GM18868 (cell line): Measurements from ENCODE around the gene CCND3.

Experiments used
- ATAC-seq: cut with Tn5 transposase; IDR thresholded peaks from one replicate; pipeline ENCODE4 v1.9.1; 2021; ENCODE audit warnings: mild to moderate bottlenecking, moderate library complexity; ENCODE audit not compliant: unreplicated experiment

Gene CCND3

DNA sequence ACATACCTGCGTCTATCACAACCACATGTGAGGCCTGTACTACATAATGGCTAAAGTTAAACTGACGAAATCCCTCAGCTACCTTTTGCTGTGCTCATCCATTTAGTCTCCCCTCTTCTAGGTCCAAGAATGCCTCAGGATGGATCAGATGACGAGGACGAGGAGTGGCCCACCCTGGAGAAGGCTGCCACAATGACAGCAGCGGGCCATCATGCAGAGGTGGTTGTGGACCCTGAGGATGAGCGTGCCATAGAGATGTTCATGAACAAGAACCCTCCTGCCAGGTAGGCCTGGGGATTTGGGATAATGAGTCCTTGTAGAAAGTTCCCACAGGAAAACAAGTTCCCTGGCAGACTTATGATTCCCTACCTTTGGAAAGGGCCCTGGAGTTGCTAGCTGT is 14.4 kb downstream of the CCND3 start:
- ATAC-seq: no peak

DNA sequence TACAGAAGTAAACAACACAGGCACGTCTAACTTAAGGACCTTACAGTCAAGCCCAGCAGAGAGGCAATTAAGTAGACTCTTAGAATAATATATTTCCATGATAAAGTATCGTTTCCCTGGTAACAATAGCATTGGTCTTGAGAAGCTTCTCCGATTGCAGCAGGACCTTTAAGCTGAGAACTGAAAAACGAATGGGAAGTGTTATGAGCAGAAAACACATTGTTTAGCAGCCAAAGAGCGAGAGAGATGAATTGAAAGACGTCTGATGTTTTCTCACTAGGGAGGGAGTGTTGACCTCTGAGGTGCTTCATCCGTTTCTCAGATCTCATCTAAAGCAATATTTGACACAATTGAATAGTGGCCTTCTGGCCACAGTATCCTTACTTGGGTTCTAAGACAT is 19.5 kb downstream of the CCND3 start:
- no peak for ATAC-seq

DNA sequence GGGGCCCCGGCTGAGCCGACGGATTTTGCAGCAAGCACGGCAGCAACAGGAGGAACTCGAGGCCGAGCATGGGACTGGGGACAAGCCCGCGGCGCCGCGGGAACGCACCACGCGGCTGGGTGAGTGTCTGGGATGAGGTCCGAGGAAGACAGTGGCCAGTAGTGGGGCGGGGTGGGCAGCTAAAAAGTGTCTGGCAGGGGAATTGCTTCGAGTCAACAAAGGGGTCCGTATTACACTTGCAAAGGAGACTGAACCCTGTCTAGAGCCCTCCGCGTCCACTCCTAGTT is 20.0 kb downstream of the CCND3 start:
- no peak for ATAC-seq

DNA sequence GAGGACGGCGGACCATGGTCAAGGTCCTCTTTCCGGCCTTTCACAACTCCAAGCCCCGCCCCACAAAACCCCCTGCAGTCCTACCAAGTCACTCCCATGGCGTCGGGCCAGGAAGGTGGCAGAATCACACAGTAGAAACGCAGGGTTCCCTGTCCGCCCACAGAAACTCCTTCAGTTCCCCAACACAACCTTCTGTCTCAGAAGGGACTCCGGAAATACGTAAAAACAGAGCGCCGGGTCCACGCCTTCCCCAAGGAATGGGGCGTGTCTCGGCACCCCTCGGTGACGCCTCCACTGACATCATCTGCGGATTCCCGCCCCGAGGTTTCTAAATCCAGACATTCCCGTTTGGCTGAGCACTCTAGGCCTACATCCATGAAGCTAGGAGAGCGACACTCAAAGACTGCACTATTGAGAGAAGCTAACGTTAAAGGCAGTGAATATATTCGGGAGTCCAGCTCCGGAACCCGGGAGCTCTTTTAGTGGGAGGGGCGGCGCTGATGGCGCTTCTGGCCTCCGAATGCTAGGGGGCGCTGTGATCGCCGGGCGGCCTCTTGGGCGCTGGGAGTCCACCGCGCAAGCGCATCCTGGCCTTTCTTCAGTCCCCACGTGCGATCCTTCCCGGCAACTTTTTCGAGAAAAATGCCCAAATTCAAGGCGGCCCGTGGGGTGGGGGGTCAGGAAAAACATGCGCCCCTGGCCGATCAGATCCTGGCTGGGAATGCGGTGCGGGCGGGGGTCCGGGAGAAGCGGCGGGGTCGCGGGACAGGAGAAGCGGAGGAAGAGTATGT is 20.5 kb downstream of the CCND3 start, which contains the start of the genes BYSL and MED20:
TSS of gene BYSL (plus strand) at position 579 of the 791 bp plus-strand sequence. CDS start at position 643, 64 bp downstream.
TSS of gene MED20 (minus strand) at position 219 of the 791 bp plus-strand sequence. CDS start at position 98, 121 bp downstream.
- peak; percentile 92 for ATAC-seq

DNA sequence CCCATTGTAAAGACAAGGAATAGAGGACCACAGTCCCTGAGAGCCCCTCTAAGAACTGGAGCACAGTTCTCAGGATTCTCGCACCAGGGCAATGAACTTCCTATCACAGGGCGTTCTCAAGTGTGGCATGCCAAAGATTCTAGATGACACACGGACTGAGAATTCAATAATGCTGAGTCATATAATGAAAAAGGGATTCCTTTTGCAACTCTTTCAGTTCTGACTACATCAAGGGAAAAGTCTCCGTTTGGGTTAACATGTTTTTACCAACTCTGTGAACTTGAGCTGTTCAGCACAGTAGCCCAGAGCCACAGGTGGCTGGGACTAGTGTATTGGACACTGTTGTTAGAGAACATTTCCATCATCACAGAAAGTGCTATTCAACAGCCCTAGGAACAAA is 24.1 kb downstream of the CCND3 start:
- ATAC-seq: no peak

DNA sequence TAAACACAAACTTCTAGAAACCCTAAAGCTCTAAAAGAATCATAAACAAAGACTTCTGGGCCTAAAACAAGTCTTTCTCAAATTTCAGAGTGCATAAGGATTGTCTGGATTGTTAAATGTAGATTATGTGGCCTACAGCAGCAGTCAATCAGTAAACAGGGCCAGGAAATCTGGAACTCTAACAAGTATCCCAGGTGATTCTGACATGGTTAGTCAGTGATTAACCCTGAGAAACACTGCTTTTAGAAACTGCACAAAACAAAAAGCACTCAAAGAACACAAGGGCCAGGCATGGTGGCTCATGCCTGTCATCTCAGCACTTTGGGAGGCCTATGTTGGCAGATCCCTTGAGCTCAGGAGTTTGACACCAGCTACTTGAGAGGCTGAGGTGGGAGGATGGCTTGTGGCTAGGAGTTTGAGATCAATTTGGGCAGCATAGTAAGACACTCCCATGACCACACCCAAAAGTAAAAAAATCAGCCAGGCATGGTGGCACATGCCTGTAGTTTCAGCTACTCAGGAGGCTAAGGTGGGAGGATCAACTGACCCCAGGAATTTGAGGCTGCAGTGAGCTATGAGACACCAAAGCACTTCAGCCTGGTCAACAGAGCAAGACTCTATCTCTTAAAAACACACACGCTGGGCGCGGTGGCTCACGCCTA is 26.6 kb downstream of the CCND3 start:
- ATAC-seq: no peak

DNA sequence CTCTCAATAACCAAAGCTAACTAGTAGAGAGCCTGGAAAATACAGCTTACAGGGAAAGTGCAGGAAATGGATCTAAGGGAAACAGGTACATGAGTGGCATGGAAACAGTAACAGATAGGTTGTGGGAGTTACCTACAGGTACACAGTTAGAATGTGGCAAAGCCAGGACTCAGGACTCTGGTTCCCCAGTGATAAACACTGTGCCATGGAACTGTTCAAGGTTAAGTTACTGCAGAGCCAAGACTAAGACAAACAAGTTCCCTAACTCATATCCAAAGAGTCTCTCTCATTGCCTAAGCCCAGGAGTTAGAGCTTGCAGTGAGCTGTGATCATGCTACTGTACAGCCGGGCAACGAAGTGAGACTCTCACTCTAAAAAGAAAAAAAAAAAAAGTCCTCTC is 27.3 kb downstream of the CCND3 start:
- ATAC-seq: no peak

DNA sequence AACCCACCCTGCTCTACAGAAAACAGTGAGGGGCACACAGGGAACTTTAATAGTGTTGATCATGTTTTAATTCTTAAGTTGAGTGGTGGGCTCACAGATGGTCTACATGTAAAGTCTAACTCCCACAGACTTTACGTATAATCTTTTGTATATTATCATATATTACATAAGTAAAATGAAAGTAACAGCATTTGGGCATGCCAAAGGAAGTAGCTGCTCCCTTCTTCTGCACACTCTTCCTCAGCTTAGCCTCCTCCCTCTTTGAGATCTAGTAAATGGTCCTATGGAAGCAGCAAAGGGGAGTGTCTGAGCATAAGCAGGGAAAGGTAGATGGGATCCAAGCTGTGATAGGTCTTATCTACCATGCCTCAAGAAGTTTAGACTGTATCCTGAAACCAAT is 31.9 kb downstream of the CCND3 start:
- ATAC-seq: no peak

DNA sequence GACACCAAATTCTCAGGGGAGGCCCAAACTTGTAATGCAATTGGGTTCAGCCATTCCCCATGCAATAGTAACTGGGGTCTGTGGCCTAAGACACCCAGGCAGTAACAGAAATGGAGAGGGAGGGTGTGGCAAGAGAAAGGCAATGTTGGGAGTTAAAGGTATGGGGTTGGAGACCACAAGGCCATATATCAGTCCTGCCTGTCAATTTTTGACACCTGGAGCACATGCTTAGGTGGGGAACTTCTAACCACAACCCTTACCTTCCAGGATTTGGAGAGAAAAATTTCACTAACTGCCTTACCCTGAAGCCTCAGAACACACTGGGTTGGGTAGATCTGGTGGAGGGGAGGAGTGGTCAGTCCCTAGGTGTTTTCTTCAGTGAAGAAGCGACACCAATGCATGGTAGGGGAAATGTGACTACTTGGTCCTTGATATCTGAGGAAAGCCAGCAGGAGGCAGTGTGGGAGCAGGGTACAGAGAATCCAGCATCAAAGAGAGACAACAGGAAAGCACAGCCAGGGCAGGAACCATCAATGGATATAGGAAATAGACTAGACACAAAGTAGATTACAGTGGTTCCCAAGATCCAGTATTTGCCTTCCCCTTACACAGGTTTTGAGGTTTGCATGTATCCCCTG is 39.6 kb downstream of the CCND3 start:
- no peak for ATAC-seq

DNA sequence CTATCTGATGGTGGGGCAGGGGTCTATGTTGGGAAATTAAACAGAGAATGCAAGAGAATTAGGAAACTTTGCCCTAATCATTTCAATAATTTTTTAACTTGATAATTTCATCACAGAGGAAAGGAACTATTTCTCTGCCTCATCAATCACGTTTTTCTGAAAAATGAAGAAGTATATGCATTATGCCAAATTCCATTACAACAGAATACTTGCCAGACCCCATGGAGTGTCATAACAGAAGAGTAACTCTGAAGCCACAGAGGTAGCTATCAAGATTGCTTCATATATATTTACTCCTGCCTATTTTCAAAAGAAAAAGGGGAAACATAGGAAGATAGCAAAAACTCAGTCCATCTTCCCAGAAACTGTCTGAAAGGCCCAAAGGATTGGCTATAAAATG is 40.7 kb downstream of the CCND3 start:
- no peak for ATAC-seq

DNA sequence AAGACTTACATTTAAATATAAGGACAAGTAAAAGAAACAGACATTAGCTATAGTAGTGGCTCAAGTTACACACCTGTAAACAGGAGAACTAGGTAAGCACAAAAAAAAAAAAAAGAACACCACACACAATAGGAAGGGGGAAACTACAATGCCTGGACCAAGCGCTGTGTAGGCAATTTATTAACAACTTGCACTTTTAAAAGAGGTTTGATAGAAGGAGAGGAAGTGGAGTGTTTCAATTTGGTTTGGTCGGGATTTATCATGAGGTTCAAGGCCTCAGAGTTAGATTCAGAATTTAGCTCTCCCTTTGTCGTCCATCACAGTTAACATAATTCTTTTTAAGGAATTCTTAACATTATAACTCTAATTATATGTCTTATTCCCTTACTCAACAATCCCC is 45.3 kb downstream of the CCND3 start:
- ATAC-seq: no peak

DNA sequence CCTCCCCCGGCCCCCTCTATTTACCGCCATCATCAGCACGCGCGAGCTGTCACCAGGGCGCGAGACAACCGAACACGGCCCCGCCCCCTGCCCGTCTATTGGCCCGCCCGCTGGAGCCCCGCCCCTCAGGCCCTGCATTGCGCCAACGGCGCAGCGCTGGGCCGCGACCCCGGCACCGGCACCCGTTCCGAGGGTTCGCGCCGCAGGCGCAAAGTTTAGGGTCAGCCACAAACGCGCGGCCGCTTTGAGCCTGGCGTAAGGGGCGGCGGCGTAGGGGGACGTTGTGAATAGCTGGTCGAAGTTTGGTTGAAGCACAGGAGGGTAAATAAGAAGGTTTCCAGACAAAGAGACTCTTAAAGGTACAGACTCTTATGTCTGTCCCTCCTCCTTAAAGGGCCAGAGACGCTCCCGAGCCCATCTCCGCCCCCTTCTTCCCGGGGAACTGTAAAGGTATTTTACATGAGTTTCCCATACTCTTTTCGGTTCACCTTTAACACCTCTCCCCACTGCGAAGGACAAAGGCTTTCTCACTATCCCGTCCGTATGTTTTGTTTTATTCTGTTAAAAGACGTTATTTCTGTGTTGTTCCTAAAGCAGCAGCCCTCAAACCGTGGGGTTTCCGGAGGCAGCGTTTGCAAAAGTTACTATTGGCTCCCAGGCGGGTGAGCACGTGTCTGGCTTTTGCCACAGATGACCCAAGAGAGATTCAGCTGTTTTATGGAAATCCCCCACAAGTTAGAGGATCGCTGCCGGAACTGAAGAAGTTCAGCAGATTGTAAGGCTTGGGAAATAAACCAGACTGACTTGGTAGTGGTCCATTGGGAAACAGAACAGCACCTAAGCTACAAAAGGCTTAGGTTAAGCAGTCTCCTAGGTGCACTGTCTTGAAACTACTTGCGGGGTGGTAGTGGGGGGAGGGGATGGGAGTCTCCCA is 46.0 kb downstream of the CCND3 start, which contains the start of gene USP49:
TSS of gene USP49 (minus strand) at position 76 of the 934 bp plus-strand sequence. CDS start 88,392 bp downstream, outside the sequence.
- ATAC-seq: peak; percentile 82

DNA sequence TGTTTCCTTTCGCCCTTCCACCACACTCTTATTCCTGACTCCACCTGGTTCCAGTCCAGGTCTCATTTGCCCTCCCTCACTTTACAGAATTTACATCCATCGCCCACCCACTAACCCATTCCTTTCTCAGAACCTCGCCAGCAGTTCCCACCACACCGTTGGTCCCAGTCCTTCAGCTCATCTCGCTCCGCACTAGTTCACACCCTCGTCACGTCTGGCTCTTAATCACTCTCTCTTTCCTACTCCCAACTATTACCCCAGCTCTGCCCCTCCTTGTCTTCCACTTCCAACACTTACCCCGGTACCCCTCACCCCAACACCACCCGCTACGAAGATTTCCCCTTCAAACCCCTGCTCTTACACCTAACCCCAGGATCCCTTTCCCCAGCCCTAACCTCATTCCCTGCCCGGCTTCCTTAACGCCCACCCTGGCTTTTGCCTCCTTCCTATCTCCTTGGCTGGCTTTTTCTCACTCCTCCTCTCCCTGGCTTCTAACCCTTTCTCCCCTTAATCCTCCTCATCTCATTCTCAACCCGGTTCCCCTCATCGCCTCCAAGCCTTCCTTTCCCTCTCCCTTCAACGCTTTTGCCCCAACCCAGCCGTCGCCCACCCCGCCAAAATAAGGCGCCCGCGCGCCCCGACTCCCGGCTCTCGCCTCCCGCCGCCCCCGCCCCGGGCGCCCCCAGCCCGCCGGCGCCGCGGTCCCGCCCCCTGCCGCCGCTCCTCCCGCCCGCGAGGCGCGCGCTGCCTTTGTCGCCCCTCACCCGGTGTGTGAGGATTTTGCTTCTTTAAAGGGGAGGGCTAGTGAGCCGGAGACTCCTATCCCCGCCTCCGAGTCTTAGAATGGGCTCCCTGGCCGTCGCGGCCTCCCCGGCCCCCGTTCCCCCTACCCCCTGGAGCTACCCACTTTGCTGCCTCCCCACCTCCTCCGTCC is 47.0 kb downstream of the CCND3 start:
- peak; percentile 27 for ATAC-seq

DNA sequence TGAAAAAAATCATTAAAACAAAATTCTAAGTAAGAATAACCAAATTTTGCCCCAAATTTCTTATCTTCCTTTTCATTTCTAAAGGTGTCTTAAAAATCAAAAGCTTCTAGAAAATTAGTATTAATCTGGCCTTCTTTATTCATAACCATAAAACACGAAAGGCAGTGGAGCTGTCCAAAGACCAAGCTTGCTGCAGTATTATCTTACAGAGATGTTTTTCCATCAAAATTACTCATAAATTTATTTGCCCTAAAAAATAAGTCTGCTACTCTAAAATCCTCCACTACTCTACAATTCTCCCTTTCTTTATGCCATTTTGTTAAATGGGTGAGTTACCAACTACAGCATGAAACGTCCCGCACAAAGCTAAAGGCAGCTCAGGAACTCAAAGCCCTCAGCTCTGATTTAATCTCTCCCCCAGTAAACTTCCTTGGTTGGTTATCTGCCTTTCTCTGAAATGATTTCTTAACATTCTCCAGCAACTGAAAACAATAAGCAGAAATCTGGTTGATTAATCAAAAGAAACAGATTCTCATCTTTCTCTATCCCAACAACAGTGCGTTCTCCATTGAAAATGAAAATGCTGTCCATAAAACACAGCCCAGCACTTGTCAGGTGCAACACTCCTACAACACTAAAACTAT is 48.6 kb downstream of the CCND3 start:
- ATAC-seq: no peak

DNA sequence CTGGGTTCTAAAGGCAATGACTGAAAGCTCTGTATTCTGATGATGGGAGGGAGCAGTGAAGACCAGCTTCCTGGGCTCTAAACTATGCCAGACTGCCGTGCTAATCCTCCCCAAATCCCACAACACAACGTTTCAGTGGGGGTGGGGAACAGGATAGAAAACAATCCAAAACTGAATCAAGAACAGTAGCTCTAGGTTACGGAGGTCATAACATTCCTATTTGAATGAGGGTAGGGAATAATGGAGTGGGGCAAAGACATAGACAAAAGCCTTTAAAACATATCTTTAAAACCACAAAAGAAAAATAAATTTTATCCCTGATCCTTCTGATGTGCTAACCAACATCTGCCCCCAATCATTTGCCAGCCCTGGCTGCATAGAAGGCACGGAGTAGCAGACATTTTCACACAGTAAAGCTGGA is 54.3 kb downstream of the CCND3 start:
- no peak for ATAC-seq

DNA sequence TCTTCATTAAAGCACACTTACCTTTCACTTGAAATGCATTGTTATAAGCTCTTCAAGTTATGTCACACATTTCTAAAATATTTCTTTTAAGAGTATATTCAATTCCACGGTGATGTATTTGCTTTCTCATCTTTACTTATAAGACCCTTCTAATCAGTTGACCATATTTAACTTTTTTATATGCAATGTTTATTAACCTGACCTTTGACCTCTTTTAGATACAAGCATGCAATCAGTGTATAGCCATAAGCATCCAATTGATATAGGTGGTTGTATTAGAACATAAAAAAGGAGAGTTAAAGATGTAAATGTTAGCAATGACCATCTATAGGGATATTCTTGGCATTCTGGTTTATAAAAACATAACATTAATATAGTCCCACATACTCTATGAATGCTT is 55.7 kb downstream of the CCND3 start:
- ATAC-seq: no peak

DNA sequence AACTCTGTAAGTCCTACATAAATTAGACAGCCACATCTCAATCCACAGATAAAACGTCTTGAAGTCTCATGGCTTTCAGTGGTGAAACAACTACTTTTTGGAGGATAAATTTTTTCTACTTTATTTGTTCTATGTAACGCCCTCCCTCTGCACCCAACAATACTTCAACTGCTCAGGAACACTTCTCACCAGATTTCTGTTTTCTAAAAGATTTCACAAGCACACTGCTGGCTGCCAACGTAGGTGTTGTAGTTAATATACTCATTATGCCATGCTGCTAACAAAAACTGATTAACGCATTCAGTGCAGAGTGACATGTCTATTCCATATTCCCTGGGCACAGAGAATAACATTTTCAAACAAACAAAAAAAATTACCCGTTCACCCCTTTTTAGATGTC is 56.7 kb downstream of the CCND3 start:
- ATAC-seq: no peak
